HG03097 (cell line): ENCODE results near the gene PPP4C.

ENCODE experiments used
- ATAC-seq: cut with Tn5 transposase; IDR thresholded peaks from one replicate; pipeline ENCODE4 v1.9.1; 2021; ENCODE audit not compliant: unreplicated experiment, low FRiP score

PPP4C gene

GRCh38 chr16:30054451-30054850 lies 21.3 kb upstream of the PPP4C start:
- ATAC-seq = no peak

GRCh38 chr16:30054959-30055553 lies 20.7 kb upstream of the PPP4C start:
- no peak for ATAC-seq

- ATAC-seq = no peak
Observed at GRCh38 chr16:30060346-30060745, 15.4 kb upstream of the PPP4C start.

- no peak for ATAC-seq
Observed at GRCh38 chr16:30060836-30061554, 14.8 kb upstream of the PPP4C start.

GRCh38 chr16:30063278-30063892 lies 12.4 kb upstream of the PPP4C start:
- no peak for ATAC-seq

GRCh38 chr16:30063893-30064728 lies 11.7 kb upstream of the PPP4C start:
- no peak for ATAC-seq

- ATAC-seq = no peak
Observed at GRCh38 chr16:30064729-30065101, 11.1 kb upstream of the PPP4C start.

- ATAC-seq = peak; percentile 80
Observed at GRCh38 chr16:30065102-30065942, 10.5 kb upstream of the PPP4C start, which contains the start of gene ALDOA. ALDOA (plus strand) TSS chr16:30065760; CDS start chr16:30066898, 1,138 bp downstream.

GRCh38 chr16:30065943-30066760 lies 9.6 kb upstream of the PPP4C start:
- peak; percentile 2 for ATAC-seq

- ATAC-seq = no peak
Observed at GRCh38 chr16:30066761-30067583, 8.8 kb upstream of the PPP4C start.

- ATAC-seq = no peak
Observed at GRCh38 chr16:30067584-30067916, 8.2 kb upstream of the PPP4C start.

GRCh38 chr16:30068333-30068732 lies 7.5 kb upstream of the PPP4C start:
- ATAC-seq = no peak

GRCh38 chr16:30068750-30069610 lies 6.8 kb upstream of the PPP4C start:
- no peak for ATAC-seq

- ATAC-seq = no peak
Observed at GRCh38 chr16:30069611-30070462, 6.0 kb upstream of the PPP4C start.

GRCh38 chr16:30070490-30070889 lies 5.3 kb upstream of the PPP4C start:
- ATAC-seq = no peak

GRCh38 chr16:30076276-30076791 lies 540 bp downstream of the PPP4C start:
- ATAC-seq = peak; percentile 22

- no peak for ATAC-seq
Observed at GRCh38 chr16:30077656-30078055, 1.9 kb downstream of the PPP4C start.
